GM12892 (cell line): ENCODE data around the gene HOXB13.

Experiments
- POLR2A ChIP-seq: IDR thresholded peaks from 2 replicates; pipeline ENCODE4 v1.6.1; 2011; ENCODE audit warnings: low read depth, low read length, control low read depth
- POLR2AphosphoS5 ChIP-seq: IDR thresholded peaks from 2 replicates; pipeline ENCODE4 v1.6.1; 2011; ENCODE audit warnings: low read depth, low read length, control low read depth

DNA sequence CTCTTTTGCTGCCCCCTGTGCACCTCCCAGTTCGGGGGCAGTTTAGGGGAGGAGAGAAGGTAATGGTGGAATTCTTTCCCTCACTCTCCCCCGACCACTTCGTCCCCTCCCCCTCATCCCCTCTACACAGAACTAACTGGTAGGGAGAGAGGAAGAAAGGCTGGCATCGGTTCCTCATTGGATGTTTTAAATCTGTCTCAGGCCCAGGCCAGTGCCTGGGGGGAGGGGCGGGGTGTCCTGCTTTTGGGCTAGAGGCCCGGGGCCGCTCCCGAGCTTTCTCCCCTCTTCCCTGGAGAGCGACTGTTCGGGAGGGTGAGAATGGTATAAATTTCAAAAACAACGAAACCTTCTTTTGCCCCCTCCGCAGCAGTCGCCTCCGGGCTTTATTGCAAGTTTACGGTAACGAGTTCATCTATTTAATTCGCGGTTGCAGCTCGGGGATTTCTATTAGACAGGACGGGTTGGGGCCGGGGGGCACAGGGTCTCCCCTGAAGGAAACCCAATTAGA, 5.6 kb downstream of the HOXB13 start, which contains the start of gene PRAC2:
- TF ChIP-seq POLR2AphosphoS5 (no peak), POLR2A (no peak)
